ENCODE measurements around the gene HMG20A. TPM values are rescaled to one million over a fixed set of nuclear protein-coding genes. Genes with fewer than 3 reads are reported as not detected.

The HMG20A gene
- total RNA-seq, 4 donors from 2014 or later: 26.2 to 30.5 (median 28.4) TPM

- TF ChIP-seq, protein P1, sequence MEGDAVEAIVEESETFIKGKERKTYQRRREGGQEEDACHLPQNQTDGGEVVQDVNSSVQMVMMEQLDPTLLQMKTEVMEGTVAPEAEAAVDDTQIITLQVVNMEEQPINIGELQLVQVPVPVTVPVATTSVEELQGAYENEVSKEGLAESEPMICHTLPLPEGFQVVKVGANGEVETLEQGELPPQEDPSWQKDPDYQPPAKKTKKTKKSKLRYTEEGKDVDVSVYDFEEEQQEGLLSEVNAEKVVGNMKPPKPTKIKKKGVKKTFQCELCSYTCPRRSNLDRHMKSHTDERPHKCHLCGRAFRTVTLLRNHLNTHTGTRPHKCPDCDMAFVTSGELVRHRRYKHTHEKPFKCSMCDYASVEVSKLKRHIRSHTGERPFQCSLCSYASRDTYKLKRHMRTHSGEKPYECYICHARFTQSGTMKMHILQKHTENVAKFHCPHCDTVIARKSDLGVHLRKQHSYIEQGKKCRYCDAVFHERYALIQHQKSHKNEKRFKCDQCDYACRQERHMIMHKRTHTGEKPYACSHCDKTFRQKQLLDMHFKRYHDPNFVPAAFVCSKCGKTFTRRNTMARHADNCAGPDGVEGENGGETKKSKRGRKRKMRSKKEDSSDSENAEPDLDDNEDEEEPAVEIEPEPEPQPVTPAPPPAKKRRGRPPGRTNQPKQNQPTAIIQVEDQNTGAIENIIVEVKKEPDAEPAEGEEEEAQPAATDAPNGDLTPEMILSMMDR (IDR thresholded peaks at IDR 0.05; ENCODE audit: low read depth): no peak
Observed at GRCh38 chr15:77480859-77481633, 60.4 kb downstream of the HMG20A start.

GRCh38 chr15:77481670-77482069 is 61.0 kb downstream of the HMG20A start:
- TF ChIP-seq, protein P1 (IDR thresholded peaks at IDR 0.05; ENCODE audit: low read depth): no peak

DNA sequence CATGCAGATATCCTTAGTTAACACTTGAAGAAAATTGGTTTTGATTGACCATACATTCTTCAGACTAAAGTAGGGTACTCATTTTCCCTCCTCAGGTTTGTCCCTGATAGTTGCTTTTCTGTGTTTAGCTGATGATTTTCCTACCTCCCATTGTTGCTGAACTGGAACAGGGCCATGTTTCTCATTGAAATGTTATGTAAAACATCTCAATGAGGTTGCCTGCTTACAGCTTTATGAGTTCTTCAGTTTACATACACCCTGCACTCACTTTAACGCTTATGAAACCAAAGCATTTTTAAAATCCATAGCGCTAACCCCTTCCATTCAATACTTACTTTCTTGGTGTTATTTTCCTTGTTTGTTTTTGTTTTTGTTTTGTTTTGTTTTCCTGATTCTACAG is 61.9 kb downstream of the HMG20A start:
- TF ChIP-seq, protein P1 (IDR thresholded peaks at IDR 0.05; ENCODE audit: low read depth): no peak

DNA sequence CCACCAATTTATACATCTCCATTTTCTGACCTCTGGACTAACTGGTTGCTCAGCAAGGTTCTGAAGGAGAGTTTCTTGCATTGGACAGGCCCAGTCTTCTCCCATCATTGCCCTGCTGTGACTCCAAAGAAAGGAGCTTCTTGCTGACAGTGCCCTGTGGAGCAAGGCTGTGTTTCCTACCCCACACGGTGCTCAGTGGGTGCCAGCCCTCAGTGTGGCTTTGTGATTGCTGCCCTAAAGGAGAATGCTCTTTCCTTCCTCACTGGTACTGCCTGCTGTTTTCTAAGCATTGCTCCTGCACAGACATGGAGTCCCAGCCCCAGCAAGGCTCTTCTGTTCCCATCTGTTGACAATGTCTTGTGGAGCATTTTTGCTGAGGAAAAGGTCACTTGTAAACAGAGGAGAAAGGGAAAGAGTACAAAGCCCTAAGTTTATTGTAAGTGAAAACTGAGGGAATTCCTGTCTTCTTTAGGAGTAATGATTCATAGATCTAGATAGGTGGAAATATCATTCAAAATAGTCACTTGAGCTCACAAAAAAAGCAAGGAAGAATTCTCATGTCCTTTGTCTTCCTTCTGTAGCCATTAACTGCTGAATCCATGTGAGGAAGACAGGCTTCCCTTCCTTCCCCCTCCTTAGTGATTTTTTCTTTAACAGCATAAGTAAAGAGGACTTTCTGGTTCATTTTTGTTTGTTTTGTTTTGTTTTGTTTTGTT is 62.9 kb downstream of the HMG20A start:
- TF ChIP-seq, protein P1 (IDR thresholded peaks at IDR 0.05; ENCODE audit: low read depth): no peak

DNA sequence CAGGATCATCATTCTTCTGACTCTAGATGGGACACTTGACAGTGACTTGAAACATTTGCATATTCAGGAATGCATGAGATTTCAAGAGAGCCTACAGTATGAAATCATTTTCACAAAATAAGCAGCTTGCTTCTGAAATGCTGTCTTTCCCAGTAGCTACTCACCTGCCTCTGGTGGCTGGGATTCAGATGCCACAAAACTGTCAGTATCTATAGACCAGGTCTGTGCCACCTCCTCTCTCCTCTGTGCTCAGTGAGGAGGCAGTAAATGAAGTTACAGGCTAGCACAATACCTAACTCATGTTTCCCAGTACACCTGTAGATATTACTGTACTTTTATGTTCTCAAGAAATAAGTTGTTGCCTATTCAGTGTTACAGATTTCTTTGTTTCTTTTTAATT is 64.3 kb downstream of the HMG20A start:
- TF ChIP-seq, protein P1 (IDR thresholded peaks at IDR 0.05; ENCODE audit: low read depth): no peak

DNA sequence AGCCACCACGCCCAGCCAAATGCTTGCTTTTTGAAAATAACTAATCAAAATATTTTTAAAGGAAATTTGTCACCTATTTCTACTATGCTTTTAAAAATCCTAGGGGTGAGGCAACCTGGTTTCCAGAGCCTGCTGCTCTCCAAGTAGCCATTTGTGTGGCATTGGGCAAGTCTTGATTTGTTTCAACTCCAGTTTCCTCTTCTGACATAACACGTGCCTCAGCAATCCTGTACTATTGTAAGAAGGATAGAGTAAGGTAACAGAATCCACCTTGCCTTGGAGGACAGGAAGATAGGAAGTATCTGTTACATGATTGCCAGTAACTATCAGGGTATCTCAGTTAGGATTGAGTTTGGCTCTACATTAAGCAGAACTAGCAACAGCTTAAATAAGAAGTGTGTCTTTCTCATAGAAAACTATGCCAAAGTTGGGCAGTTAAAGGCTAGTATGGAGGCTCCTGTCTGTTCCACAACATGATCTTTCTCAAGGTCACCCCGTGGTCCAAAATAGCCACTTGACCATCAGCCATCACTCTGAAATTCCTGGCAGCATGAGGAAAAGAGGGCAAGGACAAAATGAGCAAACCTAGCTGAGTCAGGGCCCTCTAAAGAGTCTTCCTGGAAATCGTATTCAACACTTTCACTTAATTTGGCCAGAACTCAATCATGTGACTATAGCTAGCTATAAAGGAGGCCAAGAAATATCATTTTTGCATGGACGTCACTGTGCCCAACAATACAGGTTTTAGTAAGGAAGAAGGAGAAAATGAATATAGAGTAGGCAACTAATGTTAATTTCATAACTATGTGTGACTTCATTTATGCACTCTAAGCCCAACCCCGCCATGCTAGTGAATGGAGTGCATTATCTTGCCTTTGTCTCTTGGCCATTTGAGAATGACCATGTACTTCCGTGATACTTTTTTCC is 66.1 kb downstream of the HMG20A start:
- TF ChIP-seq, protein P1 (IDR thresholded peaks at IDR 0.05; ENCODE audit: low read depth): no peak

Data from subcutaneous adipose tissue (tissue), 4 donors.